ENCODE measurements around the gene BTN1A1.
"Not testable (repeated sequence)": the region's sequence is repeated elsewhere in the genome, so short reads cannot be mapped to it uniquely, and the experiment has no call there.

Gene BTN1A1

GRCh38 chr6:26537160-26537845 is 37.2 kb downstream of the BTN1A1 start:
- DNase-seq (ENCODE audit: low read depth in 2 of 2) = peak; percentile 73 to 87

- DNase-seq (ENCODE audit: low read depth in 2 of 2) = peak; percentile 62 to 68
Measured at GRCh38 chr6:26537846-26538571, 37.9 kb downstream of the BTN1A1 start, which contains the start of gene HMGN4. TSS of gene HMGN4 (plus strand) at chr6:26538366. CDS start at chr6:26545207, 6,841 bp downstream.

GRCh38 chr6:26538572-26538902 is 38.4 kb downstream of the BTN1A1 start:
- DNase-seq (ENCODE audit: low read depth in 2 of 2) = no peak

GRCh38 chr6:26539071-26539615 is 39.0 kb downstream of the BTN1A1 start:
- no peak for DNase-seq (ENCODE audit: low read depth in 2 of 2)

GRCh38 chr6:26541579-26541978 is 41.5 kb downstream of the BTN1A1 start:
- no peak for DNase-seq (ENCODE audit: low read depth in 2 of 2)

GRCh38 chr6:26543953-26544352 is 43.9 kb downstream of the BTN1A1 start:
- DNase-seq (ENCODE audit: low read depth in 2 of 2) = no peak

- no peak for DNase-seq (ENCODE audit: low read depth in 2 of 2)
Measured at GRCh38 chr6:26544473-26544872, 44.4 kb downstream of the BTN1A1 start.

- no peak for DNase-seq (ENCODE audit: low read depth in 2 of 2)
Measured at GRCh38 chr6:26545627-26546026, 45.5 kb downstream of the BTN1A1 start.

GRCh38 chr6:26547363-26547762 is 47.3 kb downstream of the BTN1A1 start:
- not testable (repeated sequence) for DNase-seq (ENCODE audit: low read depth in 2 of 2)

GRCh38 chr6:26550250-26550993 is 50.3 kb downstream of the BTN1A1 start:
- peak; percentile 38 to 47 for DNase-seq (ENCODE audit: low read depth in 2 of 2)

- DNase-seq (ENCODE audit: low read depth in 2 of 2) = no peak
Measured at GRCh38 chr6:26552205-26552604, 52.1 kb downstream of the BTN1A1 start.

GRCh38 chr6:26552640-26553188 is 52.6 kb downstream of the BTN1A1 start:
- no peak for DNase-seq (ENCODE audit: low read depth in 2 of 2)

GRCh38 chr6:26553264-26553634 is 53.1 kb downstream of the BTN1A1 start:
- DNase-seq (ENCODE audit: low read depth in 2 of 2) = peak; percentile 41 to 69

GRCh38 chr6:26553635-26554446 is 53.7 kb downstream of the BTN1A1 start:
- DNase-seq (ENCODE audit: low read depth in 2 of 2) = peak; percentile 48 to 73

- DNase-seq (ENCODE audit: low read depth in 2 of 2) = no peak
Measured at GRCh38 chr6:26554447-26554696, 54.3 kb downstream of the BTN1A1 start.

GRCh38 chr6:26554697-26555504 is 54.8 kb downstream of the BTN1A1 start:
- DNase-seq (ENCODE audit: low read depth in 2 of 2) = peak in 1 of 2 donors; percentile 55

GRCh38 chr6:26555505-26556262 is 55.6 kb downstream of the BTN1A1 start:
- DNase-seq (ENCODE audit: low read depth in 2 of 2) = no peak

GRCh38 chr6:26556263-26557070 is 56.4 kb downstream of the BTN1A1 start:
- DNase-seq (ENCODE audit: low read depth in 2 of 2) = peak in 1 of 2 donors; percentile 55

All from stimulated activated CD8-positive, alpha-beta memory T cell treated with anti-CD3 and anti-CD28 coated beads, Interleukin-2, amount 100 ng/mL, for 48 hours (primary cell).